Fibroblast of pulmonary artery (primary cell): Measurements from ENCODE around the gene KIRREL1.

Experiments used
- DNase-seq: peaks from one replicate; pipeline ENCODE4 v3.0.0-alpha.2; 2010; ENCODE audit warnings: low read depth
- H3K4me3 ChIP-seq: replicated peaks from 2 replicates; pipeline ENCODE4 v1.5.1; 2011; ENCODE audit warnings: low read depth, mild to moderate bottlenecking, control low read depth, low read length, moderate library complexity
- CTCF ChIP-seq: IDR thresholded peaks from 2 replicates; pipeline ENCODE4 v1.5.1; 2011; ENCODE audit warnings: mild to moderate bottlenecking, control low read depth, low read length, inconsistent platforms; ENCODE audit errors: missing control alignments

KIRREL1 gene

GRCh38 chr1:157968946-157969345 is 24.5 kb upstream of the KIRREL1 start:
- no peak for TF ChIP-seq CTCF
- H3K4me3 ChIP-seq = no peak overlapping the region
- DNase-seq = peak; percentile 93

GRCh38 chr1:157969697-157970485 is 23.6 kb upstream of the KIRREL1 start:
- DNase-seq = peak; percentile 93
- TF ChIP-seq CTCF = peak; percentile 99
- no peak overlapping the region for H3K4me3 ChIP-seq

- H3K4me3 ChIP-seq = no peak overlapping the region
- no peak for TF ChIP-seq CTCF
- DNase-seq = no peak
These were observed 21.7 kb upstream of the KIRREL1 start for GRCh38 chr1:157971769-157972168.

- no peak for TF ChIP-seq CTCF
- no peak overlapping the region for H3K4me3 ChIP-seq
- DNase-seq = no peak
These were observed 18.1 kb upstream of the KIRREL1 start for GRCh38 chr1:157975228-157975950.

GRCh38 chr1:157976888-157977287 is 16.6 kb upstream of the KIRREL1 start:
- no peak overlapping the region for H3K4me3 ChIP-seq
- no peak for DNase-seq
- no peak for TF ChIP-seq CTCF

GRCh38 chr1:157978586-157979403 is 14.7 kb upstream of the KIRREL1 start:
- no peak for DNase-seq
- no peak for TF ChIP-seq CTCF
- no peak overlapping the region for H3K4me3 ChIP-seq
